Measurements from ENCODE around the gene TMPRSS4. TPM values are rescaled to one million over a fixed set of nuclear protein-coding genes. Genes with fewer than 3 reads are reported as not detected.

Gene TMPRSS4
- total and polyA plus RNA-seq, 4 donors: 4.8 to 10.1 (median 8.7) TPM

GRCh38 chr11:118082880-118083552 lies 6.1 kb downstream of the TMPRSS4 start:
- DNase-seq: no peak
- ATAC-seq (ENCODE audit: insufficient read depth, low FRiP score): no peak

GRCh38 chr11:118084247-118084646 lies 7.4 kb downstream of the TMPRSS4 start:
- no peak overlapping the region for H3K9ac ChIP-seq (ENCODE audit: insufficient read depth in 1 of 2, low read length in 2 of 2)
- WGBS, 2 donors: 10 to 19% methylated on average over 4 of the region's 4 CpGs
- no peaks in the 10 kb centered on the region for H3K27me3 ChIP-seq (ENCODE audit: control insufficient read depth in 3 of 3, insufficient read depth in 3 of 3, low read length in 2 of 3)
- DNase-seq (peak in 2 of 3 donors; percentile 22 to 69), ATAC-seq (ENCODE audit: insufficient read depth, low FRiP score) (peak; percentile 37)
- H3K4me3 ChIP-seq: no peak overlapping the region
- peaks cover 0 to 8% (median 0%) of the 10 kb centered on the region in 5 donors for H3K4me1 ChIP-seq (ENCODE audit: control insufficient read depth in 5 of 5, insufficient read depth in 5 of 5, low read length in 5 of 5)
- H3K27ac ChIP-seq (ENCODE audit: low read depth in 1 of 2, low read length in 1 of 2): peak overlapping the region in 1 of 2 donors; percentile 38
- no peak for TF ChIP-seq CTCF (IDR thresholded peaks at IDR 0.05; ENCODE audit: control extremely low read depth, extremely low read depth)
- peaks cover 0 to 20% (median 0%) of the 10 kb centered on the region in 4 donors for H3K9me3 ChIP-seq (ENCODE audit: control insufficient read depth in 4 of 4, insufficient read depth in 3 of 4, low read length in 3 of 4)
- H3K36me3 ChIP-seq (ENCODE audit: control insufficient read depth in 4 of 4, insufficient read depth in 4 of 4, low read length in 4 of 4): no peaks in the 10 kb centered on the region

More at GRCh38 chr11:118082880-118083552, 6.1 kb downstream of the TMPRSS4 start:
- peaks cover 0 to 8% (median 0%) of the 10 kb centered on the region in 5 donors for H3K4me1 ChIP-seq (ENCODE audit: control insufficient read depth in 5 of 5, insufficient read depth in 5 of 5, low read length in 5 of 5)
- 71 to 76% methylated on average over 21 of the region's 21 CpGs for WGBS, 2 donors
- H3K4me3 ChIP-seq: no peak overlapping the region
- peaks cover 0 to 15% (median 0%) of the 10 kb centered on the region in 4 donors for H3K9me3 ChIP-seq (ENCODE audit: control insufficient read depth in 4 of 4, insufficient read depth in 3 of 4, low read length in 3 of 4)
- H3K27me3 ChIP-seq (ENCODE audit: control insufficient read depth in 3 of 3, insufficient read depth in 3 of 3, low read length in 2 of 3): no peaks in the 10 kb centered on the region
- no peaks in the 10 kb centered on the region for H3K36me3 ChIP-seq (ENCODE audit: control insufficient read depth in 4 of 4, insufficient read depth in 4 of 4, low read length in 4 of 4)
- no peak for TF ChIP-seq CTCF (IDR thresholded peaks at IDR 0.05; ENCODE audit: control extremely low read depth, extremely low read depth)
- H3K27ac ChIP-seq (ENCODE audit: low read depth in 1 of 2, low read length in 1 of 2): no peak overlapping the region
- no peak overlapping the region for H3K9ac ChIP-seq (ENCODE audit: insufficient read depth in 1 of 2, low read length in 2 of 2)

- peaks cover 0 to 20% (median 0%) of the 10 kb centered on the region in 4 donors for H3K9me3 ChIP-seq (ENCODE audit: control insufficient read depth in 4 of 4, insufficient read depth in 3 of 4, low read length in 3 of 4)
- no peak for DNase-seq
- no peak overlapping the region for H3K9ac ChIP-seq (ENCODE audit: insufficient read depth in 1 of 2, low read length in 2 of 2)
- H3K36me3 ChIP-seq (ENCODE audit: control insufficient read depth in 4 of 4, insufficient read depth in 4 of 4, low read length in 4 of 4): no peaks in the 10 kb centered on the region
- H3K27ac ChIP-seq (ENCODE audit: low read depth in 1 of 2, low read length in 1 of 2): peak overlapping the region in 1 of 2 donors; percentile 23
- ATAC-seq (ENCODE audit: insufficient read depth, low FRiP score): no peak
- no peak for TF ChIP-seq CTCF (IDR thresholded peaks at IDR 0.05; ENCODE audit: control extremely low read depth, extremely low read depth)
- H3K27me3 ChIP-seq (ENCODE audit: control insufficient read depth in 3 of 3, insufficient read depth in 3 of 3, low read length in 2 of 3): no peaks in the 10 kb centered on the region
- H3K4me1 ChIP-seq (ENCODE audit: control insufficient read depth in 5 of 5, insufficient read depth in 5 of 5, low read length in 5 of 5): peaks cover 0 to 8% (median 0%) of the 10 kb centered on the region in 5 donors
- H3K4me3 ChIP-seq: no peak overlapping the region
Measured at GRCh38 chr11:118084656-118085055, 7.8 kb downstream of the TMPRSS4 start.
